SK-N-SH treated with all-trans-retinoic acid at 6 μM for 48 hours (cell line): Measurements from ENCODE around the gene LY6G6F.

ENCODE experiments used
- ARNTL ChIP-seq: fragments of 450-650 bp; formaldehyde crosslinking; IDR thresholded peaks from 2 replicates; pipeline ENCODE4 v1.5.0; 2020; ENCODE audit warnings: low read depth, mild to moderate bottlenecking, moderate library complexity, borderline replicate concordance
- BACH2 ChIP-seq: fragments of 250-450 bp; sonication (Bioruptor Pico); IDR thresholded peaks from 2 replicates; pipeline ENCODE4 v1.9.0; 2021; ENCODE audit warnings: mild to moderate bottlenecking, borderline replicate concordance
- CSRNP3 ChIP-seq: fragments of 250-450 bp; sonication (Bioruptor Pico); IDR thresholded peaks from 2 replicates; pipeline ENCODE4 v1.5.1; 2021; ENCODE audit warnings: mild to moderate bottlenecking, moderate library complexity
- PATZ1 ChIP-seq: fragments of 250-450 bp; sonication (Bioruptor Pico); IDR thresholded peaks from 2 replicates; pipeline ENCODE4 v1.8.0; 2020; ENCODE audit warnings: mild to moderate bottlenecking, moderate library complexity, borderline replicate concordance
- PPARA ChIP-seq: fragments of 250-450 bp; sonication (Bioruptor Pico); IDR thresholded peaks from 2 replicates; pipeline ENCODE4 v1.5.0; 2020; ENCODE audit warnings: mild to moderate bottlenecking, borderline replicate concordance
- SNAI2 ChIP-seq: fragments of 250-450 bp; sonication (Bioruptor Pico); IDR thresholded peaks from 2 replicates; pipeline ENCODE4 v1.5.0; 2020; ENCODE audit warnings: mild to moderate bottlenecking, moderate library complexity
- TCF4 ChIP-seq: fragments of 250-450 bp; sonication (Bioruptor Pico); IDR thresholded peaks from 2 replicates; pipeline ENCODE4 v1.8.0; 2021; ENCODE audit warnings: mild to moderate bottlenecking, moderate library complexity, borderline replicate concordance
- ZFP3 ChIP-seq: fragments of 250-450 bp; sonication (Bioruptor Pico); IDR thresholded peaks from 2 replicates; pipeline ENCODE4 v1.5.0; 2020; ENCODE audit warnings: mild to moderate bottlenecking, moderate library complexity
- ZFP30 ChIP-seq: fragments of 450-650 bp; formaldehyde crosslinking; IDR thresholded peaks from 2 replicates; pipeline ENCODE4 v1.5.0; 2022; ENCODE audit warnings: mild to moderate bottlenecking, moderate library complexity

GRCh38 chr6:31734247-31734820 lies 27.7 kb downstream of the LY6G6F start:
- TF ChIP-seq BACH2 (CRISPR knock-in tag), result no peak
- no peak for TF ChIP-seq ZFP3 (CRISPR knock-in tag)
- no peak for TF ChIP-seq CSRNP3 (CRISPR knock-in tag)
- TF ChIP-seq SNAI2 (CRISPR knock-in tag), result no peak
- TF ChIP-seq PPARA (CRISPR knock-in tag), result no peak
- TF ChIP-seq PATZ1 (CRISPR knock-in tag), result no peak
- TF ChIP-seq TCF4 (CRISPR knock-in tag), result no peak
- no peak for TF ChIP-seq ZFP30 (CRISPR knock-in tag)
- no peak for TF ChIP-seq ARNTL (CRISPR knock-in tag)
